Brain microvascular endothelial cell (primary cell): ENCODE measurements around the gene PCBP2.
"Not testable (repeated sequence)": the region's sequence is repeated elsewhere in the genome, so short reads cannot be mapped to it uniquely, and the experiment has no call there.

Experiments used
- DNase-seq: peaks from one replicate; pipeline ENCODE4 v3.0.0-alpha.2; 2020
- H3K27ac ChIP-seq: fragments of 250-450 bp; sonication (Bioruptor Pico); 2 replicates; pipeline ENCODE4 v1.5.1; 2020; ENCODE audit warnings: mild to moderate bottlenecking, moderate library complexity
- H3K27me3 ChIP-seq: fragments of 250-450 bp; sonication (Bioruptor Pico); replicated peaks from 2 replicates; pipeline ENCODE4 v1.5.1; 2020; ENCODE audit warnings: mild to moderate bottlenecking
- H3K36me3 ChIP-seq: fragments of 250-450 bp; sonication (Bioruptor Pico); replicated peaks from 2 replicates; pipeline ENCODE4 v1.5.1; 2020; ENCODE audit warnings: mild to moderate bottlenecking
- H3K4me3 ChIP-seq: 2 replicates; pipeline ENCODE4 v1.5.1; 2011; ENCODE audit warnings: low read depth, mild to moderate bottlenecking, control low read depth, low read length, moderate library complexity
- in situ Hi-C: cut with HindIII; loops from 2 replicates; pipeline ENCODE4 v1.10.0; 2017; ENCODE audit warnings: low sequenced_read_pairs, low pct_ligation_motif_present
- TF ChIP-seq, protein P1 (sequence below): IDR thresholded peaks from 2 replicates; pipeline ENCODE4 v1.5.1; 2011; ENCODE audit warnings: low read depth, mild to moderate bottlenecking, moderate library complexity, low read length, control low read depth, inconsistent platforms; ENCODE audit errors: missing control alignments

Gene PCBP2

DNA sequence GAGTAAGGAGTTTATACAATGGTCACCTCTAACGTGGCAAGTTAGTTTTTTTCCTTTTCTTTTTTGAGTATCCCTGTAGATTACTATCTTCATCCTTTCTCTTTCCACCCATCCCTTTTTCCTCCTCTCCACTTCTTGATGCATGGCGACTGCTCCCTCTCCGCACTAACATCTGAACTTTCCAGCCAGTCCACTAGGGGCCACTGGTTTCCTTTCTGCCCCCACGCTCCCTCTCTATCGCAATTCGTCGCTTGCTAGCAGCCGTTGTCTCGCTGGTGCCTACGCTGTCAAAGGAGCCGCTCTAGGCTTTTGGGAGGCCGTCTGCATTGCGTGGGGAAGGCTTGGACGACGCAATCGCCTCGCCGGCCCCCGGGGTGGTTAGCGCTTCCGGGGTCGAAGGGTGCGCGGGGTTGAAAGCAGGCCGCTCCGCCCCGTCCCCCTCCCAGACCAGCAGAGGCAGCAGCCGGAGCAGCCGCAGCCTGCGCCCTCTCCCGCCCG lies at the start of gene PCBP2:
Gene PCBP2 (plus strand): TSS at position 442 of the 498 bp plus-strand sequence. CDS start 2,699 bp downstream, outside the sequence.
- no peaks in the 10 kb centered on the region for H3K27me3 ChIP-seq
- DNase-seq: peak; percentile 99
- in situ Hi-C loops: no loop called here
- peak within 1 kb of the TSS; percentile 91 for H3K4me3 ChIP-seq
- H3K27ac ChIP-seq: peak within 1 kb of the TSS; percentile 95
- peaks cover 50% of the 10 kb centered on the region for H3K36me3 ChIP-seq
- TF ChIP-seq, protein P1, sequence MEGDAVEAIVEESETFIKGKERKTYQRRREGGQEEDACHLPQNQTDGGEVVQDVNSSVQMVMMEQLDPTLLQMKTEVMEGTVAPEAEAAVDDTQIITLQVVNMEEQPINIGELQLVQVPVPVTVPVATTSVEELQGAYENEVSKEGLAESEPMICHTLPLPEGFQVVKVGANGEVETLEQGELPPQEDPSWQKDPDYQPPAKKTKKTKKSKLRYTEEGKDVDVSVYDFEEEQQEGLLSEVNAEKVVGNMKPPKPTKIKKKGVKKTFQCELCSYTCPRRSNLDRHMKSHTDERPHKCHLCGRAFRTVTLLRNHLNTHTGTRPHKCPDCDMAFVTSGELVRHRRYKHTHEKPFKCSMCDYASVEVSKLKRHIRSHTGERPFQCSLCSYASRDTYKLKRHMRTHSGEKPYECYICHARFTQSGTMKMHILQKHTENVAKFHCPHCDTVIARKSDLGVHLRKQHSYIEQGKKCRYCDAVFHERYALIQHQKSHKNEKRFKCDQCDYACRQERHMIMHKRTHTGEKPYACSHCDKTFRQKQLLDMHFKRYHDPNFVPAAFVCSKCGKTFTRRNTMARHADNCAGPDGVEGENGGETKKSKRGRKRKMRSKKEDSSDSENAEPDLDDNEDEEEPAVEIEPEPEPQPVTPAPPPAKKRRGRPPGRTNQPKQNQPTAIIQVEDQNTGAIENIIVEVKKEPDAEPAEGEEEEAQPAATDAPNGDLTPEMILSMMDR: peak; percentile 93

DNA sequence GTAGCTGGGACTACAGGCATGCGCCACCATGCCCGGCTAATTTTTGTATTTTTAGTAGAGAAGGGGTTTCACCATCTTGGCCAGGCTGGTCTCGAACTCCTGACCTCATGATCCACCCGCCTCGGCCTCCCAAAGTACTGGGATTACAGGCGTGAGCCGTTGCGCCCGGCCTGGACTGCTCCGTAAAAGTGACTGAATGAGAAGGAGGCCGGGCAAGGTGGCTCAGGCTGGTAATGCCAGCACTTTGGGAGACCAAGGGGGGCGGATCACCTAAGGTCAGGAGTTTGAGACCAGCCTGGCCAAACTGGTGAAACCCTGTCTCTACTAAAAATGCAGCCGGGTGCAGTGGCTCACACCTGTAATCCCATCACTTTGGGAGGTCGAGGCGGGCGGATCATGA lies 49.6 kb upstream of the PCBP2 start:
- H3K27me3 ChIP-seq, DNase-seq, H3K4me3 ChIP-seq, H3K36me3 ChIP-seq, in situ Hi-C loops, H3K27ac ChIP-seq: not testable (repeated sequence)

DNA sequence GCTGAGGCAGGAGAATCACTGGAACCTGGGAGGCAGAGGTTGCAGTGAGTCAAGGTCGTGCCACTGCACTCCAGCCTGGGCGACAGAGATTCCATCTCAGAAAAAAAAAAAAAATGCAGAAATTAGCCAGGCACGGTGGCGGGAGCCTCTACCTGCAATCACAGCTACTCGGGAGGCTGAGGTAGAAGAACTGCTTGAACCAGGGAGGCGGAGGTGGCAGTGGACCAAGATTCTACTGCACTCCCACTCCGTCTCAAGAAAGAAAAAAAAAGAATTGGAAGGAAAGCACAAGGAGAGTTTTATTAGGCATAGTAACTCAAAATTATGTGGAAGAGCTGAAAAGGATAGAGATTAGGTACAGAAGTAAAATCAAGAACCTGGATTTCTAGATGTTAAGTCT lies 49.0 kb upstream of the PCBP2 start:
- no peak for DNase-seq
- Histone ChIP-seq H3K4me3 (no peak overlapping the region), H3K36me3 (no peaks in the 10 kb centered on the region), H3K27ac (no peak overlapping the region), H3K27me3 (no peaks in the 10 kb centered on the region)
- TF ChIP-seq, protein P1: no peak
- in situ Hi-C loops: no loop called here

DNA sequence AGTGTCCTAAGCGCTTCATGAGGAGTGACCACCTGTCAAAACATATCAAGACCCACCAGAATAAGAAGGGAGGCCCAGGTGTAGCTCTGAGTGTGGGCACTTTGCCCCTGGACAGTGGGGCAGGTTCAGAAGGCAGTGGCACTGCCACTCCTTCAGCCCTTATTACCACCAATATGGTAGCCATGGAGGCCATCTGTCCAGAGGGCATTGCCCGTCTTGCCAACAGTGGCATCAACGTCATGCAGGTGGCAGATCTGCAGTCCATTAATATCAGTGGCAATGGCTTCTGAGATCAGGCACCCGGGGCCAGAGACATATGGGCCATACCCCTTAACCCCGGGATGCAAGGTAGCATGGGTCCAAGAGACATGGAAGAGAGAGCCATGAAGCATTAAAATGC lies 41.0 kb upstream of the PCBP2 start:
- Histone ChIP-seq H3K4me3 (no peak overlapping the region), H3K36me3 (peaks cover 44% of the 10 kb centered on the region), H3K27me3 (no peaks in the 10 kb centered on the region), H3K27ac (no peak overlapping the region)
- in situ Hi-C loops: no loop called here
- no peak for DNase-seq
- TF ChIP-seq, protein P1: no peak

DNA sequence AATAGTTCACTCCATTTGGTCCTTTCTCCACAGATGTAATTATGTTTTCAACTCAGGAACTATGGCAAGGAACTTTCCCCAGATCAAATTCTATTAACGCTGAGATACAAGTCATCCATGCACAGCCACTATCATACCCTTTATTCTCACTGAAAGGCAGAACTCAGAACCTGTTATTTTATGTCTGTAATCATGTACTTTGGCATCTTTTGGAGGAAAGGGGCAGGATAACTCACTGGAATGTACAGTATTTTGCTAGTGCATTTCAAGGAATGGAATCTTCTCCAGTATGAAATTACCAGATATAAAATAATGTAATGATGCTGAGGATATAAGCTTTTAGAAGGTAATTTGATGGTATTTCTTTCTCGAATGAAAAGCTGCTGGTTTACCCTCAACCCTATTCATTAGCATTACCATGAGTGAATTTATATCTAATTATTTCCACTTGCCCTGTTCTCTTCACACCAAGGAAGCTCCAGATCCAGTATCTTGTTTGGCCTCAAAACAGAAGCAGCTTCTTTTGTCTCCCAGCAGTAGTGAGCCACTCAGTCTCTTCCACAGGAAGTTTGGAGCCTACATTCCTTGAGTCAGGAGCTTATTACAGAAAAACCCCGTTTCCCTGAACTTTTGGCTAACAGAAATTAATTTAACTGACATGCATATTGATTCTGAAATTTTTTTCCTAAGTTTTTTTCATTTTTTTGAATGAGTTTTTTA lies 38.3 kb upstream of the PCBP2 start:
- Histone ChIP-seq H3K27me3 (no peaks in the 10 kb centered on the region), H3K27ac (no peak overlapping the region), H3K36me3 (peaks cover 39% of the 10 kb centered on the region), H3K4me3 (no peak overlapping the region)
- in situ Hi-C loops: no loop called here
- no peak for DNase-seq
- TF ChIP-seq, protein P1: no peak

DNA sequence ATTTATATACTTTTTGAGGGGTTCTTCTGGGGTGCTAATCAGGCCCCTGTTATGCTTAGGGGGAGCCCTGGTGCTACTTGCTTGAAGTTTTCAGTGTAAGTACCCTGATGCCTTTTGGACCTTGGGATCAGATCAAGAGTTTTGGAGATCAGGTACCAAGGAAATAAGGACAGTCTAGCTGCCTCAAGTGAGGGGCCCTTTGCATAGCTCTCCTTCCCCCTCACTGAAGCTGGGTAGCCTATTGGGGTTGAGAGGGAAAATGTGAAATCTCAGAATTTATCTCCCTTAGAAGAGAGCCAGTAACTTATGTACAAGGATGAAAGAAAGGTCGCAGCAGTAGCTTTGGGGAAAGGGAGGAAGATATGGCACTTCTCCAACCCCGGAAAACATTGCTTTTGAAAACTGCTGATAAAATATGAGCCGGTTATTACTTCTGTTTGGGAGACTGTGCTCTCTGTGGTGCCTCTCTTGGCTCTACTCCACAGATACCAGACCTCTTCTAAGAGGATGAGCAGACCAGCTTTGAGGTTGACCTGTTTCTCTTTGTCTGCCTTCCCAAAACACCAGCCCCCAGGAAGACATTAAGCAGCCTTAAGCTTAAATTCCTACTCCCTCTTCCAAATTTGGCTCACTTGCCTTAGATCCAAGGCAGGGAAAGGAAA lies 37.0 kb upstream of the PCBP2 start:
- no peak for DNase-seq
- Histone ChIP-seq H3K27ac (no peak overlapping the region), H3K27me3 (no peaks in the 10 kb centered on the region), H3K36me3 (peaks cover 27% of the 10 kb centered on the region), H3K4me3 (no peak overlapping the region)
- TF ChIP-seq, protein P1: no peak
- in situ Hi-C loops: no loop called here

DNA sequence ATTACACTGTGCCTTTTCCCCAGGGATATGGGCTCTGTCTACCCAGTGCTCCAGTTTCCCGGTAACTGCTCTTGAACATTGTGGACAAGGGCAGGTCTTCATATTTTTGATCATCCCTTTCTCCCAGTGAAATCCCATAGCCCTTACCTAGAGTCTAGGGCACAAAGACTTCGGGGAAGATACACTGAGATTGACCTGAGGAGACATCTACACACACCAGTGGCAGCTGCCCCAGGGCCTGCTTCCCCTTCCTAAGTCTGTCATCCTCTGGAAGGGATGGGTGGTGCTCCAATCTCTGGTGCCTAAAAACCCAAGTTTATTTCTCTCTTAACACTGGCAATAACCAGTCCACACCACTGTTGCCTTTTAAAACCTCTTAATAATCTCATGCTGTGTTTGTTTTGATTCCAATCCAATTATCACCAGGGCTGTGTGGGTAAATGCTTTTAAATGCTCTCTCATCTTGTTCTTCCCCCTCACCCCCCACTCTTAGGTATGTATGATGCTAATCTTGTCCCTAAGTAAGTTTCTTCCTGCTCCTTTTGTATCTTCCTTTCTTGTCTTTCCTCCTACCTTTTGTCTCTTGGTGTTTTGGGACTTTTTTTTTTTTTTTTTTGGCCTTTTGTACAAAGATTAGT lies 36.0 kb upstream of the PCBP2 start:
- H3K27me3 ChIP-seq, H3K4me3 ChIP-seq, DNase-seq, H3K27ac ChIP-seq, in situ Hi-C loops: not testable (repeated sequence)
- peaks cover 17% of the 10 kb centered on the region for H3K36me3 ChIP-seq

DNA sequence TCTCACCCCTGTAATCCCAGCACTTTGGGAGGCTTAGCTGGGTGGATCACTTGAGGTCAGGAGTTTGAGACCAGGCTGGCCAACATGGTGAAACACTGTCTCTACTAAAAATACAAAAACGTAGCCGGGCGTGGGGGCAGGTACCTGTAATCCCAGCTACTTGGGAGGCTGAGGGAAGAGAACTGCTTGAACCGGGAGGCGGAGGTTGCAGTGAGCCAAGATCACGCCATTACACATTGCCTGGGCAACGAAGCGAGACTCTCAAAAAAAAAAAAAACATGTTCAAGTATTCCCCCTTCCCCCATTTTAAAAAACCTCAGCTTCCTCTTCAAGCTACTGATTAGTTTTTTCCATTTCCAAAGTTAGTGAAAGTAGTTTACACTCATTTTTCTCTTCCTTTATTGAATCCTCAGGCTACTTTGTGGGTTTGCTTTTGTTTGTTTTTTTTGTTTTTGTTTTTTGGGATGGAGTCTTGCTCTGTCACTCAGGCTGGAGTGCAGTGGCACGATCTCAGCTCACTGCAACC lies 34.5 kb upstream of the PCBP2 start:
- H3K4me3 ChIP-seq, in situ Hi-C loops, H3K36me3 ChIP-seq, H3K27ac ChIP-seq, DNase-seq, H3K27me3 ChIP-seq: not testable (repeated sequence)
